Lower lobe of right lung (tissue), 2 donors: ENCODE data around the gene GABRR1. TPM values are rescaled to one million over a fixed set of nuclear protein-coding genes. Genes with fewer than 3 reads are reported as not detected.

ENCODE experiments used
- ATAC-seq, 2 donors: fragments of 200-7000 bp; cut with Tn5 transposase; one replicate each; pipeline ENCODE4 v1.9.1; 2020 to 2022; ENCODE audit warnings: mild to moderate bottlenecking in 2 of 2, moderate library complexity in 2 of 2
- DNase-seq: peaks from one replicate; pipeline ENCODE4 v3.0.0-alpha.2; 2020
- H3K27ac ChIP-seq: fragments of 200-600 bp; one replicate; pipeline ENCODE4 v1.8.0; 2022
- H3K27me3 ChIP-seq: fragments of 200-600 bp; one replicate; pipeline ENCODE4 v1.8.0; 2022; ENCODE audit warnings: low read depth
- H3K36me3 ChIP-seq: fragments of 200-600 bp; one replicate; pipeline ENCODE4 v1.8.0; 2022; ENCODE audit warnings: mild to moderate bottlenecking
- H3K4me1 ChIP-seq: fragments of 200-600 bp; one replicate; pipeline ENCODE4 v1.8.0; 2022
- H3K4me3 ChIP-seq: fragments of 200-600 bp; one replicate; pipeline ENCODE4 v1.8.0; 2022; ENCODE audit warnings: mild to moderate bottlenecking
- H3K9me3 ChIP-seq: fragments of 200-600 bp; one replicate; pipeline ENCODE4 v1.8.0; 2022
- intact Hi-C: fragments of 100-400 bp; cut with DNase I; formaldehyde crosslinking; loops from one replicate; pipeline ENCODE4 v1.11.0; 2022
- total RNA-seq: library from RNA; stranded (reverse); fragmentation: NEBNext Ultra II Directional; extraction: Animal tissue kit (Norgen Biotek cat#: 25700); gene quantifications from one replicate; pipeline ENCODE4 v1.2.1, GENCODE V29; 2021
- TF ChIP-seq, protein P1 (sequence below): fragments of 200-600 bp; IDR thresholded peaks from one replicate; pipeline ENCODE4 v1.8.0; 2022; ENCODE audit warnings: antibody characterized with exemption, mild to moderate bottlenecking
- donor health status: DM: no; HTN: yes; CAD: no; lungs with severe emphysema.

Gene GABRR1
- total RNA-seq, 1 donor from 2014 or later, result not detected

- DNase-seq (no peak), ATAC-seq (peak; percentile 11 to 78)
- H3K36me3 ChIP-seq, result peaks cover 4% of the 10 kb centered on the region
- intact Hi-C loops, result no loop called here
- peak overlapping the region; percentile 82 for H3K27ac ChIP-seq
- no peaks in the 10 kb centered on the region for H3K27me3 ChIP-seq
- no peaks in the 10 kb centered on the region for H3K9me3 ChIP-seq
- TF ChIP-seq, protein P1, sequence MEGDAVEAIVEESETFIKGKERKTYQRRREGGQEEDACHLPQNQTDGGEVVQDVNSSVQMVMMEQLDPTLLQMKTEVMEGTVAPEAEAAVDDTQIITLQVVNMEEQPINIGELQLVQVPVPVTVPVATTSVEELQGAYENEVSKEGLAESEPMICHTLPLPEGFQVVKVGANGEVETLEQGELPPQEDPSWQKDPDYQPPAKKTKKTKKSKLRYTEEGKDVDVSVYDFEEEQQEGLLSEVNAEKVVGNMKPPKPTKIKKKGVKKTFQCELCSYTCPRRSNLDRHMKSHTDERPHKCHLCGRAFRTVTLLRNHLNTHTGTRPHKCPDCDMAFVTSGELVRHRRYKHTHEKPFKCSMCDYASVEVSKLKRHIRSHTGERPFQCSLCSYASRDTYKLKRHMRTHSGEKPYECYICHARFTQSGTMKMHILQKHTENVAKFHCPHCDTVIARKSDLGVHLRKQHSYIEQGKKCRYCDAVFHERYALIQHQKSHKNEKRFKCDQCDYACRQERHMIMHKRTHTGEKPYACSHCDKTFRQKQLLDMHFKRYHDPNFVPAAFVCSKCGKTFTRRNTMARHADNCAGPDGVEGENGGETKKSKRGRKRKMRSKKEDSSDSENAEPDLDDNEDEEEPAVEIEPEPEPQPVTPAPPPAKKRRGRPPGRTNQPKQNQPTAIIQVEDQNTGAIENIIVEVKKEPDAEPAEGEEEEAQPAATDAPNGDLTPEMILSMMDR, result no peak
- H3K4me1 ChIP-seq, result peaks cover 11% of the 10 kb centered on the region
- peak overlapping the region; percentile 90 for H3K4me3 ChIP-seq
Measured at GRCh38 chr6:89146718-89147700, 70.1 kb downstream of the GABRR1 start.

- intact Hi-C loops, result no loop called here
- ATAC-seq, result peak; percentile 95 to 97
- no peaks in the 10 kb centered on the region for H3K27me3 ChIP-seq
- H3K9me3 ChIP-seq, result no peaks in the 10 kb centered on the region
- H3K4me3 ChIP-seq, result peak within 1 kb of the TSS; percentile 90
- H3K27ac ChIP-seq, result peak within 1 kb of the TSS; percentile 82
- peak; percentile 75 for DNase-seq
- H3K36me3 ChIP-seq, result peaks cover under 1% of the 10 kb centered on the region
- peaks cover 11% of the 10 kb centered on the region for H3K4me1 ChIP-seq
- TF ChIP-seq, protein P1, result no peak
Measured at GRCh38 chr6:89145956-89146717, 71.0 kb downstream of the GABRR1 start, which contains the start of gene PM20D2. PM20D2 (plus strand) TSS chr6:89146055; CDS start chr6:89146145, 90 bp downstream.

- Histone ChIP-seq H3K36me3 (no peaks in the 10 kb centered on the region), H3K4me3 (peak overlapping the region; percentile 90), H3K27me3 (no peaks in the 10 kb centered on the region), H3K27ac (peak overlapping the region; percentile 82), H3K4me1 (peaks cover 11% of the 10 kb centered on the region), H3K9me3 (no peaks in the 10 kb centered on the region)
- no peak for DNase-seq
- intact Hi-C loops, result no loop called here
- TF ChIP-seq, protein P1, result no peak
- ATAC-seq, result peak; percentile 50 to 54
Measured at GRCh38 chr6:89145091-89145955, 71.8 kb downstream of the GABRR1 start.

DNA sequence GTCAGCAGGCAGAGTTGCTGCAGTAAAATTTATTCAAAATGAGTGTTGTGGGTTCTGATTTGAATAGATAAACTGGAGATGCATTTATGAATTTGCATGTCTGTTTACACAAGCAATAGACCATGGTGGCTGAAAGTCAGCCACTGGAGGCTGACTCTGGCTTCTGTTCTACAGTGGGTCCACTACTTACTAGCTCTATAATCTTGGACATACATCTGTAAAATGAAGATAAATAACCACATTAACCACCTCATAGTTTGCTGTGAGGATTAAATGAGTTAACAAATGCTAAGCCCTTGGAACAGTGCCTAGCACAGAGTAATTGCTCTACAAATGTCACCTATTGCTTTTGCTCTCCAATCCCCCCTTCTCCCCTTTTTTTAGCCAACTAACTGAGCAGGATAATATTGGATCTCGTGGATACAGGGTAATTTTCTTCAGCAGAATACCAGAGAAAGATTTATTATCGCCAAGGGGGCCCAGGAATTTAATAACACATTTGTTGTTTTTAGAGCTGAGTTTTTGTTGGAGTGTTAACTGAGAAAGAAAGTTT is 72.7 kb downstream of the GABRR1 start:
- intact Hi-C loops, result no loop called here
- H3K36me3 ChIP-seq, result no peaks in the 10 kb centered on the region
- DNase-seq (no peak), ATAC-seq (no peak)
- no peak overlapping the region for H3K27ac ChIP-seq
- no peaks in the 10 kb centered on the region for H3K9me3 ChIP-seq
- peaks cover 11% of the 10 kb centered on the region for H3K4me1 ChIP-seq
- no peaks in the 10 kb centered on the region for H3K27me3 ChIP-seq
- no peak overlapping the region for H3K4me3 ChIP-seq
- TF ChIP-seq, protein P1, result no peak
